H1 (cell line): ENCODE measurements around the gene ODC1. TPM values are rescaled to one million over a fixed set of nuclear protein-coding genes. Genes with fewer than 3 reads are reported as not detected.

Experiments used
- CTCF ChIA-PET: fragments of 300-600 bp; sonication (Branson Sonifier 250); formaldehyde crosslinking; loops from one replicate; lab custom pipeline; 2021; ENCODE audit not compliant: partially characterized antibody; lab: Charles Lee
- POLR2A ChIA-PET: fragments of 300-600 bp; sonication (Branson Sonifier 250); formaldehyde crosslinking; loops from one replicate; lab custom pipeline; 2021; ENCODE audit warnings: inconsistent platforms; ENCODE audit not compliant: partially characterized antibody; lab: Charles Lee
- DNase-seq, 2 experiments: peaks; one replicate each; pipeline versions ENCODE4 v3.0.0 to v3.0.0-alpha.2; 2010 to 2022; ENCODE audit warnings: low spot score in 2 of 2, low read depth in 1 of 2, mixed read lengths in 1 of 2
- FAIRE-seq: peaks from 2 replicates; lab custom pipeline; 2011; peaks lifted over from hg19 to GRCh38; lab: Jason Lieb, UNC
- H2AFZ ChIP-seq: 2 replicates; pipeline ENCODE4 v1.8.1; 2012; ENCODE audit warnings: low read length, inconsistent platforms
- H2AK5ac ChIP-seq: 2 replicates; pipeline ENCODE4 v1.6.1; 2013; ENCODE audit warnings: low read depth, low read length
- H2BK120ac ChIP-seq: replicated peaks from 2 replicates; pipeline ENCODE3; 2013; ENCODE audit warnings: low read depth, low read length, inconsistent platforms
- H2BK12ac ChIP-seq: 2 replicates; pipeline ENCODE4 v1.6.1; 2013; ENCODE audit warnings: low read depth, low read length
- H2BK15ac ChIP-seq: 2 replicates; pipeline ENCODE4 v1.6.1; 2013; ENCODE audit warnings: low read length
- H2BK20ac ChIP-seq: 2 replicates; pipeline ENCODE4 v1.6.1; 2013; ENCODE audit warnings: low read length
- H2BK5ac ChIP-seq: 2 replicates; pipeline ENCODE4 v1.6.1; 2013; ENCODE audit warnings: low read depth, low read length
- H3K14ac ChIP-seq: 2 replicates; pipeline ENCODE4 v1.6.1; 2013; ENCODE audit warnings: inconsistent platforms; ENCODE audit not compliant: insufficient read length
- H3K18ac ChIP-seq: 2 replicates; pipeline ENCODE4 v1.6.1; 2013; ENCODE audit warnings: low read length; ENCODE audit errors: extremely low read depth
- H3K23ac ChIP-seq: 2 replicates; pipeline ENCODE4 v1.6.1; 2013; ENCODE audit warnings: inconsistent platforms; ENCODE audit not compliant: insufficient read length
- H3K23me2 ChIP-seq: 2 replicates; pipeline ENCODE4 v1.6.1; 2013; ENCODE audit warnings: low read depth, low read length
- H3K27ac ChIP-seq: 2 replicates; pipeline ENCODE4 v1.6.1; 2011; ENCODE audit warnings: low read depth, low read length, inconsistent platforms
- H3K27me3 ChIP-seq, 4 experiments: replicated peaks in 1 of 4; 1 replicate in 1 of 4; 2 replicates in 3 of 4; pipeline versions ENCODE4 v1.6.1 to v1.8.1; 2011 to 2013; ENCODE audit warnings: low read length in 3 of 4, mild to moderate bottlenecking in 3 of 4, inconsistent platforms in 2 of 4, mixed read lengths in 2 of 4, moderate library complexity in 1 of 4; ENCODE audit not compliant: control insufficient read depth in 3 of 4, insufficient read depth in 3 of 4; ENCODE audit errors: extremely low read depth in 1 of 4
- H3K36me3 ChIP-seq, 4 experiments: 2 replicates each; pipeline versions ENCODE4 v1.6.1 to v1.8.1; 2011 to 2013; ENCODE audit warnings: mild to moderate bottlenecking in 4 of 4, low read length in 3 of 4, moderate library complexity in 2 of 4, control low read depth in 1 of 4, inconsistent platforms in 1 of 4; ENCODE audit not compliant: insufficient read depth in 4 of 4, control insufficient read depth in 2 of 4
- H3K4ac ChIP-seq: replicated peaks from 2 replicates; pipeline ENCODE3; 2013; ENCODE audit warnings: low read length, low read depth, mixed read lengths, inconsistent platforms; ENCODE audit not compliant: insufficient read length
- H3K4me1 ChIP-seq, 4 experiments: replicated peaks in 1 of 4; 1 replicate in 1 of 4; 2 replicates in 3 of 4; pipeline versions ENCODE4 v1.6.1 to v1.8.1; 2011 to 2013; ENCODE audit warnings: low read length in 3 of 4, inconsistent platforms in 2 of 4, mixed read lengths in 1 of 4; ENCODE audit not compliant: insufficient read depth in 4 of 4, control insufficient read depth in 3 of 4
- H3K4me2 ChIP-seq, 2 experiments: 2 replicates each; pipeline versions ENCODE4 v1.6.1 to v1.8.1; 2011 to 2013; ENCODE audit warnings: low read depth in 2 of 2, low read length in 2 of 2, control low read depth in 1 of 2, inconsistent platforms in 1 of 2, mild to moderate bottlenecking in 1 of 2; ENCODE audit not compliant: insufficient read depth in 1 of 2
- H3K4me3 ChIP-seq, 4 experiments: fragments of 200-600, 300-600 bp in 1 of 4; sonication (generic), shearing (Covaris generic), sonication (Bioruptor Twin) in 1 of 4; 2 replicates each; pipeline versions ENCODE4 v1.5.1 to v1.8.1; 2011 to 2016; ENCODE audit warnings: low read length in 4 of 4, low read depth in 3 of 4, control low read depth in 2 of 4, inconsistent platforms in 2 of 4, mild to moderate bottlenecking in 2 of 4, mixed read lengths in 1 of 4, moderate library complexity in 1 of 4; ENCODE audit not compliant: insufficient read depth in 2 of 4; ENCODE audit errors: extremely low read depth in 1 of 4
- H3K56ac ChIP-seq: replicated peaks from 2 replicates; pipeline ENCODE3; 2013; ENCODE audit warnings: low read depth, mild to moderate bottlenecking, mixed read lengths, low read length, inconsistent platforms; ENCODE audit not compliant: insufficient read length
- H3K79me1 ChIP-seq: 2 replicates; pipeline ENCODE4 v1.6.1; 2013; ENCODE audit warnings: low read depth, low read length, control low read depth
- H3K79me2 ChIP-seq, 2 experiments: 2 replicates each; pipeline versions ENCODE4 v1.6.1 to v1.8.1; 2012 to 2013; ENCODE audit warnings: low read length in 2 of 2, mild to moderate bottlenecking in 2 of 2, inconsistent platforms in 1 of 2; ENCODE audit not compliant: insufficient read depth in 2 of 2, control insufficient read depth in 1 of 2
- H3K9ac ChIP-seq, 4 experiments: replicated peaks in 1 of 4; 1 replicate in 1 of 4; 2 replicates in 3 of 4; pipeline versions ENCODE4 v1.6.1 to v1.8.1; 2011 to 2013; ENCODE audit warnings: low read depth in 3 of 4, low read length in 3 of 4, control low read depth in 2 of 4, mild to moderate bottlenecking in 2 of 4, moderate library complexity in 2 of 4, inconsistent platforms in 1 of 4; ENCODE audit errors: extremely low read depth in 1 of 4
- H3K9me3 ChIP-seq, 2 experiments: 2 replicates each; pipeline versions ENCODE4 v1.6.1 to v1.8.1; 2012 to 2013; ENCODE audit warnings: mild to moderate bottlenecking in 2 of 2, moderate library complexity in 2 of 2, control low read depth in 1 of 2, inconsistent platforms in 1 of 2, low read depth in 1 of 2, low read length in 1 of 2, mixed read lengths in 1 of 2; ENCODE audit not compliant: insufficient read depth in 2 of 2
- H4K20me1 ChIP-seq, 2 experiments: replicated peaks in 1 of 2; 2 replicates each; pipeline versions ENCODE3 to v1.8.1; 2011 to 2013; ENCODE audit warnings: inconsistent platforms in 2 of 2, low read length in 2 of 2, mild to moderate bottlenecking in 1 of 2; ENCODE audit not compliant: insufficient read depth in 2 of 2, control insufficient read depth in 1 of 2
- H4K5ac ChIP-seq: 2 replicates; pipeline ENCODE4 v1.6.1; 2013; ENCODE audit warnings: low read length, low read depth, mixed read lengths, inconsistent platforms; ENCODE audit not compliant: insufficient read length
- H4K8ac ChIP-seq: 2 replicates; pipeline ENCODE4 v1.8.0; 2013; ENCODE audit warnings: mild to moderate bottlenecking, moderate library complexity, low read length, inconsistent platforms; ENCODE audit not compliant: insufficient read depth; ENCODE audit errors: extremely low read depth
- H4K91ac ChIP-seq: replicated peaks from 2 replicates; pipeline ENCODE3; 2013; ENCODE audit warnings: low read length, mixed read lengths, inconsistent platforms; ENCODE audit not compliant: insufficient read length
- CHD1 ChIP-seq: IDR thresholded peaks from 2 replicates; pipeline ENCODE4 v1.6.1; 2012; ENCODE audit warnings: low read depth, low read length, improper control_type of control experiment
- CTBP2 ChIP-seq: IDR thresholded peaks from 2 replicates; pipeline ENCODE4 v1.7.0; 2011; ENCODE audit warnings: borderline replicate concordance, mild to moderate bottlenecking, moderate library complexity, mixed read lengths, low read length; ENCODE audit not compliant: insufficient read depth, insufficient read length
- GTF2F1 ChIP-seq: IDR thresholded peaks from 2 replicates; pipeline ENCODE4 v1.6.1; 2012; ENCODE audit warnings: low read depth, low read length, improper control_type of control experiment, borderline replicate concordance
- WGBS, 2 experiments: shearing (Covaris generic) in 1 of 2; methylation state at CpG; one replicate each; pipeline versions ENCODE4 v1.1.6 to v1.1.7; 2013 to 2015; ENCODE audit warnings: low lambda C conversion rate in 2 of 2, mixed read lengths in 2 of 2, inconsistent platforms in 1 of 2, low coverage in 1 of 2, missing lambda C conversion rate in 1 of 2; ENCODE audit not compliant: insufficient replicate concordance in 2 of 2, insufficient coverage in 1 of 2, insufficient read length in 1 of 2; ENCODE audit errors: extremely low coverage in 1 of 2, missing lambda C conversion rate in 1 of 2; 5-methylcytosine and 5-hydroxymethylcytosine counted together
- polyA plus RNA-seq, 7 experiments: library from polyadenylated mRNA; depleted of rRNA in 3 of 7; stranded (reverse) in 5 of 7; unstranded in 2 of 7; fragments of >200 nt in 5 of 7; fragments of 200-250 nt in 2 of 7; gene quantifications; 1 replicate in 5 of 7; 2 replicates in 1 of 7; 4 replicates in 1 of 7; pipeline versions ENCODE4 v1.2.1 to v1.2.3, GENCODE V29; 2011 to 2013; ENCODE audit warnings: missing spikeins in 2 of 7, mixed read lengths in 2 of 7
- total RNA-seq: library from RNA; stranded (reverse); fragmentation: NEBNext Ultra II Directional; extraction: Animal tissue kit (Norgen Biotek cat#: 25700); gene quantifications from 2 replicates; pipeline ENCODE4 v1.2.1, GENCODE V29; 2021

Gene ODC1
- total and polyA plus RNA-seq, 2 of the 8 experiments (the other 6 are each of a cell fraction or from before 2014, with no cell fraction given), result 57.2 to 76.7 TPM

DNA sequence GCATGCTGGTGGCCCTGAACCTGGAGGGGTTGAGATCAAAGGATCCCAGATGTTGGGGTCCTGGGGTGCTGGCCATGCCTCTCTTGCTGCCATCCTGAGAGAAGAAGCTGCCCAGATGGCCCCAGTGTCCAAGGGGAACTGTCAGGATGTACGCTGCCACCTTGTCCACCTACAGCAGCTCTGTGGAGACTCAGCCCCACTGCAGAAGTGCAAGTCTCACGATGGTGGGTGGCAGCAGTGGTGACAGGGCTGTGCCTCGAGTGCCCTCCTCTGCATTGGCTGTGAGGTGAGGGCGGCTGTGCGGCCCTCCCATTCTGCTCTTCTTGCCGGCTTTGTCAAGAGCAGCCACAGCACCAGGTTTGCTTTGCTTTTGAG is 24.7 kb downstream of the ODC1 start:
- Histone ChIP-seq H3K27me3 (no peaks in the 10 kb centered on the region), H3K4me1 (no peaks in the 10 kb centered on the region), H3K14ac (no peak overlapping the region), H4K20me1 (peaks cover 0 to 2% of the 10 kb centered on the region in 2 experiments), H4K8ac (no peak overlapping the region), H3K4me2 (no peak overlapping the region), H4K91ac (no peak overlapping the region), H2AFZ (no peak overlapping the region), H2BK5ac (no peak overlapping the region), H2BK20ac (no peak overlapping the region), H3K56ac (no peak overlapping the region), H2BK15ac (no peak overlapping the region), H3K79me2 (no peaks in the 10 kb centered on the region), H2BK12ac (no peak overlapping the region), H3K23ac (no peak overlapping the region), H4K5ac (no peak overlapping the region), H3K4me3 (no peak overlapping the region), H3K4ac (no peak overlapping the region), H3K9me3 (no peaks in the 10 kb centered on the region), H3K36me3 (no peaks in the 10 kb centered on the region), H2BK120ac (no peak overlapping the region), H3K9ac (no peak overlapping the region), H2AK5ac (no peak overlapping the region), H3K79me1 (no peaks in the 10 kb centered on the region), H3K18ac (no peak overlapping the region), H3K23me2 (no peaks in the 10 kb centered on the region), H3K27ac (no peak overlapping the region)
- ChIA-PET CTCF (interaction anchor here (1.8 to 2.2 kb wide), 3 partner anchors 9 to 26 kb away, joined by 4 to 13 read pairs (median 7); no protein-coding TSS in a partner anchor), POLR2A (interaction anchor here (0.6 to 1.4 kb wide), 3 partner anchors 10 to 209 kb away, joined by 3 to 4 read pairs (median 3); no protein-coding TSS in a partner anchor)
- 87% methylated on average over 6 of the region's 6 CpGs; no CpG with 5 or more reads in 1 of the 2 experiments for whole genome bisulfite sequencing, 2 experiments
- FAIRE-seq (no peak), DNase-seq (no peak)
- no peak for TF ChIP-seq CHD1
- no peak for TF ChIP-seq GTF2F1
- no peak for TF ChIP-seq CTBP2
